Right lung (tissue), 5 donors: Measurements from ENCODE around the gene DAAM2. TPM values are rescaled to one million over a fixed set of nuclear protein-coding genes. Genes with fewer than 3 reads are reported as not detected.

Experiments
- DNase-seq, 2 donors: peaks; one replicate each; pipeline ENCODE4 v3.0.0-alpha.2; 2013
- polyA plus RNA-seq, 5 donors: library from polyadenylated mRNA; unstranded; fragments of 120-200 nt; gene quantifications; one replicate each; pipeline versions ENCODE4 v1.2.1 to v1.2.3, GENCODE V29; 2013; ENCODE audit warnings: inconsistent platforms in 1 of 5, low replicate concordance in 1 of 5; ENCODE audit not compliant: insufficient read length in 5 of 5, insufficient read depth in 1 of 5

DAAM2 gene
- polyA plus RNA-seq, 5 donors: 28.5 to 45.1 (median 32.7) TPM

GRCh38 chr6:39844866-39845265 lies 52.7 kb downstream of the DAAM2 start:
- DNase-seq: no peak

- DNase-seq: peak; percentile 37 to 50
Measured at GRCh38 chr6:39847221-39847620, 55.0 kb downstream of the DAAM2 start.

DNA sequence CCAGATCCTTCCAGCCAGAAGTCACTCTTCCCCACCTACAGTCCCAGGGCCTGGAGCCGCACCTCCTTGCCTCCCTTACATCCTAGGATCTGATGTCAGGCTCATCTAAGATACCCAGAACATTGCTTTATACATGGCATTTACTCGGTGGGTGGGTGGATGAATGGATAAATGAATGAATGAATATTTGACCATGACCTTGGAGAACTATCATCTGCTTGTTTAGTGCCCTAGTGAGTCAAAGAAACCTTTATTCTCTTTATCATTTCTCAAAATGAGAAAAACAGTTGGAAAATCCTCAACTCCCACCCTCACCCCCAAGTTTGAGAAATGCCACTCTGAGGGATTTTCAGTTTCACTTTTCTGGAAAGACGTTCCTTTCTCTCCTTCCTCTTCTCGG lies 56.0 kb downstream of the DAAM2 start:
- no peak for DNase-seq

GRCh38 chr6:39849228-39849627 lies 57.1 kb downstream of the DAAM2 start:
- no peak for DNase-seq

GRCh38 chr6:39849764-39850163 lies 57.6 kb downstream of the DAAM2 start:
- no peak for DNase-seq

DNA sequence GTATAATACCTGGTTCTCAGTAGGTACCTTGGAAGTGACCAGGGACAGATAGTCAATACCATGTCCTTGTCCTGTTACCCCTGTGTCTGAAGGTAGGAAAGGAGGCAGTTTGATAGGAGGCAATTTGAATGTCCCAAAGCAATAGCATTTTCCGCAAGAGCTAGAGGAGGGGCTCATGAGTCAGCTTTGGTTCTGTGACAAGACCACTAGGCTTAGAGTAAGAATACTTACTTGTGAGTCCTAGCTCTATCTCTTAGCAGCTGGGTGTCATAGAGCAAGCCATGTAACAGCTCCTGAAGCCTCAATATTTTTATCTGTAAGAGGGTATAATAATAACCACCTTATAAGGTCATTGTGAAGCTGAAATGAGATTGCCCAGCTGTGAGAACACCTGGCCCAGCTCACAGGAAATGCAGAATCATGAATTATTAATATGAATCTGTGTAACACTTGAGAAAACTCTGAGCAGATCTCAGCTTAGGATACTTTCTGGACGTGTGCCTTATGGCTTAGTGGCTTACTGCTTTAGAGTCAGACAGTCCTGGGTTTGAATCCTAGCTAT lies 58.6 kb downstream of the DAAM2 start:
- no peak for DNase-seq

DNA sequence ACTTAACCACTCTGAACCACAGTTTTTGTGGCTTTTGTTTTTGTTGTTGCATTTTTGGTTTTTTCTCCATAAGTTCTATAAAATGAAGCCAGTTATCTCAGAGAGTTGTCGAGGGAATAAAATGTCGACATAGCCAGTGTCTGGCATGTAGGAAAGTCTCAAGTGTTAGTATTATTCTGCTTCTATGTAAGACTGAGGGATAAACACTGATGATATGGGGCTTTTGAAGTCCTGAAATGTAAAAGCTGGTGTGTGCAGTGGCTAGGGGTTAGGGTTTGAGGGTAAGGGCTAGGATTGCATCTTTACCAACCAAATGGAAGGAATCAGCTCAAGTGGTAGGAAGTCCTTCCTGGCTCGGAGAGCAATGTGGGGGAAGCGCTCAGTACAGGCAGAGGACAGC lies 59.2 kb downstream of the DAAM2 start:
- DNase-seq: no peak

- no peak for DNase-seq
Measured at GRCh38 chr6:39852324-39852723, 60.1 kb downstream of the DAAM2 start.

GRCh38 chr6:39853604-39854003 lies 61.4 kb downstream of the DAAM2 start:
- DNase-seq: no peak

- DNase-seq: no peak
Measured at GRCh38 chr6:39855356-39855995, 63.3 kb downstream of the DAAM2 start.

DNA sequence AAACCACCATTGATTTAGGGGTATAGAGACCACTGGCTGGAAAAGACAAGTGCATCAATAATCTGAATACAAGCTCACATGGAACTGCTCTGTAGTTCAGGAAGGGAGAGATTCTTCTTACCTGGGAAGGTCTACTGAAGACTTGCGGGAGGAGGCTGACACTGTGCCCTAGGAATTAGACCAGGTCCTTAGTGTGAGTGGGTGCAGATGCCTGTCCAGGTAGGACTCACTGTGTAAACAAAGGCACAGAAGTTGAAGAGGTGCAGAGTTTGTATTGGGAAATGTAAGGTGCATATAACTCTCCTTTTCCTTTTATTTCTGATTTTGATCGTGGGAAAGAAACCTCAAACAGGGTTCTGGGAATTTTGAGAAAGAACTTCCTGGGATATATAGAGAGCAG lies 66.8 kb downstream of the DAAM2 start:
- no peak for DNase-seq

- DNase-seq: no peak
Measured at GRCh38 chr6:39861663-39862062, 69.5 kb downstream of the DAAM2 start.

DNA sequence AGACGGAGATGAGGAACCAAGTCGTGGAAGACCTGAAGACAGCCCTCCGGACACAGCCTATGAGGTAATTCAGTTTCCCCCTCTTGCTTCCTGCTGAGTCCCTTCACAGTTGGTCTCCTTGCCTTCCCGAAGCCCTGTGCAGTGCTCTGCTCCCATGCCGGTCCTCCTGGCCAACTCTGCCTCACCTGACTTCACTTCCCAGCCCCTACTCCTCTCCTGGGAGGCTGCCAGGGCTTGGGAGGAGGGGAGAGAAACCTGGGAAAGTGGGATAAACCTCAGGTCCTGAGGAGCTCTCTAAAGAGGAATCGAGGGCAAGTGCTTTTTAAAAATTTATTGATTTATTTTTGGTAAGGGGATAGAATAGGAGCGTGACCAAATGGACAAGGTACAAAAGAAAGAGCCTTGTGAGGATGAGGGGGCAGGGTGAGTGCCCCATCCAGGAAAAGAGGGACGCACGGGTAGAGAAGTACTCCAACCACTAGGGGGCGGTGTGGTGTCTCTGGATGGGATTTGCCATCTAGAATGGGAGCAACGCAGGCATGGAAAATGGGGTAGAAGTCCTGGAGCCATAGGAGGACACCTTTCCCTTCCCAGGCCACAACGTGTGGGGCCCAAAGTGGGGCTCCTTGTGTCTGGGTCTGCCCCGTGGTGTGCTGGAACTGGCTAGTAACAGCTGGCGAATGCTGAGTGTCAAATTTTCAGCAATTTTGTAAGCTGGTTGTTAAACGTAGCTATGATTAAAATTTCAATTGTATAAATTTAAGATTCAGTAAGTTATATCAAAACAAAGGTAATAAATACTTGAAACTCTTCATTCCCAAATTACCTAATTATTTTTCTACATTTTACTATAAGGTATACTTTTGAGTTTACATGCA lies 73.1 kb downstream of the DAAM2 start:
- DNase-seq: no peak

DNA sequence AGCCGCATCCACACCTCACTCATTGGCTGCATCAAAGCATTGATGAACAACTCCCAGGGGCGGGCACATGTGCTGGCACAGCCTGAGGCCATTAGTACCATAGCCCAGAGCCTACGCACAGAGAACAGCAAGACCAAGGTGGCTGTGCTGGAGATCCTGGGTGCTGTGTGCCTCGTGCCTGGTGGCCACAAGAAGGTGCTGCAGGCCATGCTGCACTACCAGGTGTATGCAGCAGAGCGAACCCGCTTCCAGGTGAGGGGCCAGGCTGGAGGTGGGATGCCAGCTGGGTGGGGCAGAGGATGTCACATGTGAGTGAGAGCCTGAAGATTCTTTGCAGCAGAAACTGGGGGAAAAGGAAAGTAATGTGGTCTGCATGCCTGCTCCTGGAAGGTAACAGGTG lies 75.4 kb downstream of the DAAM2 start:
- no peak for DNase-seq

- no peak for DNase-seq
Measured at GRCh38 chr6:39870950-39871349, 78.8 kb downstream of the DAAM2 start.

DNA sequence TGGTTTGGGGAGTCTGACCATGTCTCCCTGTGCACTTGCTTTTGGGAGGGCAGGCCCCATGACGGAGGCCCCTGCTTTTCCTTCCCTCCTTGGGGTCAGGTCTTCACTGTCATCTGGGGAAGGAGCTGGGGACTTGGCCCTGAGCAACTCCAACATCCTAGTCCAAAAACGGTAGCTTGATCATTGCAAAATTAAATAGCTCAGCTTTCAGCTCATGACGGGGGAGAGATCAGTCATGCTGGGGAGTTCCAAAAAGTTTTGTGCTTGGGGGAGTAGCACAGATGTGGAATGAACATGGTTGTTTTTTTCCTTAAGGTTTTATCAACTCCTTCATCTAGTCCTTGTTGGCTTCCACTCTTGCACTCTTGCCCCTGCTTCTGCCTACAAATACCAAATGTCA lies 81.3 kb downstream of the DAAM2 start:
- DNase-seq: no peak

DNA sequence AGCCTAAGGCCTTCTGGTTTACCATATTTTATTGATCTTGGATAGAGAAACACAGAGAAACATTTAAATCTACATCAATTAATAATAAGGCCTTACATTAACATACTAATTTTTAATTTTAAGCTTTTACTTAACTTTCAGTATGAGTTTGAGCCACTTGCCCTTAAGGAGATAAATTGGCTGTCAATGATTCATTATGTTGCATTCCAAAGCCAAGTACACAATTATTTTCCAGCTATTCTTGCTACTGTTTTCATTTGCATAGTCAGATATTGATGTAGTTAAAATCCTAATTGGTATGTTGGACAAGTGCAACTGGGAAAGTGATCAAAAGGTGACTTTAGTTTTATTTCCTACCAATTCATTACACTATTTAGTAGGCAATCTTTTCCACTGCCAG lies 83.9 kb downstream of the DAAM2 start:
- no peak for DNase-seq

DNA sequence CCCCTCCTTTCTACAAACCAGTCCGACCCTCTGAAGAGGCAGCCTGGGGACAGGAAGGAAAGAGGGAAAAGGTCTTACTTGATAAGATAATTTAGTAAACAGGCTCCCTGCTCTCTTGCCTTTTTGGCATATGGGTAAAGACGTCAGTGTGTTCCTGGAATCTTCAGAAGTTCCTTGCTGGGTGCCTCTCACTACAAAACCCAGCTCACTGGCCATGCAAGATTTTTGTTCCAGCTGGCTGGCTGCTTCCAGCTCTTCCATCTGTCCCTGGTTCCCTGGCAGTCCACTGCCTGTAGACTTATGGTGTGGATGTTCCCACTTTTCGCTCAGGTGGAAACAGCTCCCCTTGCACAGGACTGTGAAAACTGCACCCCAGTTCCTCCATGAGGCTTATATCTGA lies 84.7 kb downstream of the DAAM2 start:
- no peak for DNase-seq

DNA sequence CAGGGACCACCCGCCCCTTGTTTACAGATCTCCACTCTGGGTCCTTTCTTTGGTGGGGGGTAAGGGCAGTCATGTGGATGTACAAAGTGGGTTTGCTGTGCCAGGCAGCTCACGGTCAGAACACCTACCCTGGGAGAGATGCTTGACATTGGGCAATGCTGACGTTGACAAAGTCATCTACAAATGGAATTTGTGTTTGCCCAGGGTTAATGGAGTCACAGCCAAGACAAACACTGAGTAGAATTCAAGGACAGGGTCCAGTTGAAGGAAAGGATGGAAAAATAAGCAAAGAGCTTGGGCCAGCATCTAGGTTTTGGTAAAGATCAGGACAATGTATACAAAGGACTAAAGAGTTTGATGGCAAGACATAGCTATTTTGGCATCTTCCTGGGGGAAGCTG lies 87.4 kb downstream of the DAAM2 start:
- no peak for DNase-seq

GRCh38 chr6:39880594-39880993 lies 88.4 kb downstream of the DAAM2 start:
- no peak for DNase-seq

DNA sequence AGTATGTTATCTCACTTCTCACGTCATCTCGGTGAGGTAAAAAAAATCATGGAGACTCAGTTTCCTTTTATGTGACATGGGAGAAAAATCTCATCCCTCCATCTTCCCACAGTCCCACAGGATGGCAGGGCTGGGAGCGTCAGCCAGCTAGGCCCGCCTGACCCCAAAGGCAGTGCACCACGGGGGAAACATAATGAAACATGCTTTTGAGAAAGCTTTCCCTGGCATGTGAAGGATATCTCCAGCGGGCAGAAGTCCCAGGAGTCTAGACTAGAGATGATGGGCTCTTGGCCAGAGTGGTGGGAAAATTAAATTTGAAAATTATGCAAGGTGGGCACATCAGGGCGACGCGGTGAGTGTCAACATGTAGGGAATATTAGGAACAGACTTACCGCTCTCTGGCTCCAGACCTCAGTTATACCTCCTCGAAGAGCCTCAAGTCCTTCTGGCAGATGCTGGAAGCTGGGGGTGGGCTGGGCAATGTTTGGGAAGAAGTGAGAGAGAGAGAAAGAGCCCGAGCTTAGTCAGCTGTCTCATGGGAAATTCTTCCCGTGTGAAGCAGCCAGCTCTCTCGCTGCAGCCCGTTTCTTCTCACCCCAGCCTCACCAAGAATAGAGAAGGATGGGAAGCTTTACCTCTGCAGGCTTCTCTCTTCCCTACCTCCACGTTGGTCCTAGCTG lies 89.8 kb downstream of the DAAM2 start:
- DNase-seq: peak in 1 of 2 donors; percentile 10

- DNase-seq: peak; percentile 34 to 44
Measured at GRCh38 chr6:39882531-39882899, 90.3 kb downstream of the DAAM2 start.

DNA sequence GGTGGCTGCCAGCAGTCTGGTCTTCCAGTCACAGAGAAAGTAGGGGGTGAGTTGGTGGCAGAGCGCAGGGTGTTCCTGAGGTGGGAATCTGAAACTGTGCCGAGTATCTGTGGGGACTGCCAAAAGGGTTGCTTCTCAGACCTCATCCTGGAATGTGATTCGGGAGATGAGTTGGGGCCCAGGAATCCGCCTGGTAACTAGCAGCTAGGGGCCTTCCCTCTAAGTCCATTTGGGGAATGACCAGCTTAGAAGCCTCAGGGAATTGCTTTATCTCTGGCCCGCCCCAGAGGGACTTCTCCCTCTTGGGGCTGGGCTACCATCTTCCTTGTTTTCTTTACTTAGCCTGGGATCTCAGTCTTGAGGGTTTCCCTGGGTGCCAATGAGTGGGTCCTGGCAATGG lies 92.5 kb downstream of the DAAM2 start:
- DNase-seq: no peak
